ENCODE measurements around the gene NEU4.
"Not testable (repeated sequence)": the region's sequence is repeated elsewhere in the genome, so short reads cannot be mapped to it uniquely, and the experiment has no call there.

The NEU4 gene

DNA sequence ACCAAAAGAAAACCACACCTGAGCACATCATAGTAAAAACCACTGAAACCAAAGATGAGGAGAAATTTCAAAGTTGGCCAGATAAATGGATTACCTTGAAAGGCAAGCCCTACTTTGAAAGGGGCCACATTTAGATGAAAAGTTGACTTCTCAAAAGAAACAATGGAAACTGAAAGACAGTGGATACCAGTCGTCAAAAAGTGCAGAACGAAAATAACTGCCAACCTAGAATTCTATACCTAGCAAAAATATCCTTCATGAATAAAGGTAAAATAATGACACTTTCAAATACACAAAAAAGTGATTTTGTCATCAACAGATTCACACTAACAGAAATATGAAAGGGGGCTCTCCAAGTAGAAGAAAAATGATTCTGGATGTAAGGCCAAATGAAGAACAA lies 18.4 kb downstream of the NEU4 start:
- no peaks in the 10 kb centered on the region for H3K4me1 ChIP-seq (ENCODE audit: insufficient read depth, low read length, severe bottlenecking)
- no peak overlapping the region for H2AFZ ChIP-seq (ENCODE audit: low read length)
- H3K4me3 ChIP-seq (ENCODE audit: low read depth, low read length, poor library complexity, severe bottlenecking): no peak overlapping the region
- H3K27me3 ChIP-seq (ENCODE audit: insufficient read depth, low read length): peaks cover 4% of the 10 kb centered on the region; the same call in 1 of the 2 replicates
- TF ChIP-seq EZH2 (IDR thresholded peaks at IDR 0.05; ENCODE audit: borderline replicate concordance, low read length): no peak
- TF ChIP-seq CTCF (IDR thresholded peaks at IDR 0.05; ENCODE audit: low read length): no peak
- H3K9me2 ChIP-seq (ENCODE audit: low read depth, low read length): no peaks in the 10 kb centered on the region
- H3K9ac ChIP-seq (ENCODE audit: low read length): no peak overlapping the region
- peaks cover 13% of the 10 kb centered on the region for H3K9me3 ChIP-seq (ENCODE audit: low read length)
- no peaks in the 10 kb centered on the region; the same call in 1 of the 2 replicates for H3K36me3 ChIP-seq (ENCODE audit: insufficient read depth, low read length)
- H3F3A ChIP-seq (ENCODE audit: insufficient read depth, low read length): no peaks in the 10 kb centered on the region
- no peaks in the 10 kb centered on the region for H3K79me2 ChIP-seq (ENCODE audit: insufficient read depth, low read length)
- H3K27ac ChIP-seq (ENCODE audit: low read depth, low read length, poor library complexity, severe bottlenecking): no peak overlapping the region
- H3K4me2 ChIP-seq (ENCODE audit: low read length): no peak overlapping the region
- no peaks in the 10 kb centered on the region for H4K20me1 ChIP-seq (ENCODE audit: insufficient read depth, low read length)

GRCh38 chr2:241833101-241833663 lies 24.2 kb downstream of the NEU4 start:
- no peak overlapping the region for H3K9ac ChIP-seq (ENCODE audit: low read length)
- H2AFZ ChIP-seq (ENCODE audit: low read length): no peak overlapping the region
- H3K9me3 ChIP-seq (ENCODE audit: low read length): 0 out of 2 replicates have a peak, but pooled peaks cover 2% of the 10 kb centered on the region
- H3K4me3 ChIP-seq (ENCODE audit: low read depth, low read length, poor library complexity, severe bottlenecking): no peak overlapping the region
- H3K9me2 ChIP-seq (ENCODE audit: low read depth, low read length): no peaks in the 10 kb centered on the region
- no peak for TF ChIP-seq EZH2 (IDR thresholded peaks at IDR 0.05; ENCODE audit: borderline replicate concordance, low read length)
- no peak for TF ChIP-seq CTCF (IDR thresholded peaks at IDR 0.05; ENCODE audit: low read length)
- H3F3A ChIP-seq (ENCODE audit: insufficient read depth, low read length): no peaks in the 10 kb centered on the region
- no peaks in the 10 kb centered on the region for H3K79me2 ChIP-seq (ENCODE audit: insufficient read depth, low read length)
- no peak overlapping the region for H3K27ac ChIP-seq (ENCODE audit: low read depth, low read length, poor library complexity, severe bottlenecking)
- H3K27me3 ChIP-seq (ENCODE audit: insufficient read depth, low read length): peaks cover 4% of the 10 kb centered on the region; the same call in 1 of the 2 replicates
- no peaks in the 10 kb centered on the region; the same call in 1 of the 2 replicates for H3K36me3 ChIP-seq (ENCODE audit: insufficient read depth, low read length)
- no peaks in the 10 kb centered on the region for H4K20me1 ChIP-seq (ENCODE audit: insufficient read depth, low read length)
- H3K4me1 ChIP-seq (ENCODE audit: insufficient read depth, low read length, severe bottlenecking): peaks cover 5% of the 10 kb centered on the region
- no peak overlapping the region; the same call in 1 of the 2 replicates for H3K4me2 ChIP-seq (ENCODE audit: low read length)

DNA sequence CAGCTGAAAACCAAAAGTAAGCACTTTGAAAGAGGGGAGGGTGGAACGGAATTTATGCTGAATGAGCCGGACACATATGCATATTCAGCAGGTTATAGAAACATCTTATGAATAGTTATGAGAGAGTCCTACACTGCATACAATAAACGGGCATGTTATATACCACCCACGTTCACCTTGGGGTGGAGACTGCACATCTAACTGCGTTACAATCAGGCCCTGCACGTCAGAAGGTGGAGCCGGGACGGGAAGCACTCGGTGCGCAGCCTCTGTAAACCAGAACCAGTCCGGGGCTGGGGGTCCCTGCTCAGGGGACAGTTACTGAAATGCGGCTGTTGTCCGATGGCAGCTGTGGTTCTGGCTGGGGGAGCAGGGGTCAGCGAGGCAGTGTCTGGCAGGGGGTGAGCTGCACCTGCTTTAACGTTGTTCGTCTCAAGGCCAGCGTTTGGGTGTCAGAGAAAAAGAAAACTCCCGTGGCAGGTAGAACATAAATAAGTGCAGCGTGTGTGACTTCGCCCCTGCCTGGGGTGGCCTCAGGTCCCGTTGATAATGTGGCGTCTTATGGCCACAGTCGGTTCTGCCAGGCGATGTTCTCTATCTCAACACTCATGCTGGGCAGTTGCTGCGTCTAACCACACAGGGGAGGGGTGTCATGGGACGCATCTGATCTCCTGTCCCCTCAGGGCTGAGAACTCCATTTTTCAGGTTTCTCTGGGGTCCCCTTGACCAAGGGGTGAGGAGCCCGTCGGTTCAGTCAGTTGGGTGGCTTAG lies 24.9 kb downstream of the NEU4 start:
- H3K9me3 ChIP-seq (ENCODE audit: low read length); H4K20me1 ChIP-seq (ENCODE audit: insufficient read depth, low read length); H3K4me2 ChIP-seq (ENCODE audit: low read length); H3K4me3 ChIP-seq (ENCODE audit: low read depth, low read length, poor library complexity, severe bottlenecking); H3K27ac ChIP-seq (ENCODE audit: low read depth, low read length, poor library complexity, severe bottlenecking); H3K79me2 ChIP-seq (ENCODE audit: insufficient read depth, low read length); H3K9me2 ChIP-seq (ENCODE audit: low read depth, low read length); H3K27me3 ChIP-seq (ENCODE audit: insufficient read depth, low read length); H3K9ac ChIP-seq (ENCODE audit: low read length); H3K4me1 ChIP-seq (ENCODE audit: insufficient read depth, low read length, severe bottlenecking); H3K36me3 ChIP-seq (ENCODE audit: insufficient read depth, low read length); H2AFZ ChIP-seq (ENCODE audit: low read length); H3F3A ChIP-seq (ENCODE audit: insufficient read depth, low read length): not testable (repeated sequence)

All from OCI-LY1 (cell line).